CD4-positive, alpha-beta T cell treated with Interleukin-12 subunit alpha and Interleukin-12 subunit beta, for 1 hour (primary cell): ENCODE data around the gene VAPB.
A peak's percentile ranks its signal among the peaks of the same experiment; 100 is the strongest.

Source experiments
- DNase-seq: peaks from one replicate; pipeline ENCODE4 v3.0.0-alpha.2; 2020

Gene VAPB

DNA sequence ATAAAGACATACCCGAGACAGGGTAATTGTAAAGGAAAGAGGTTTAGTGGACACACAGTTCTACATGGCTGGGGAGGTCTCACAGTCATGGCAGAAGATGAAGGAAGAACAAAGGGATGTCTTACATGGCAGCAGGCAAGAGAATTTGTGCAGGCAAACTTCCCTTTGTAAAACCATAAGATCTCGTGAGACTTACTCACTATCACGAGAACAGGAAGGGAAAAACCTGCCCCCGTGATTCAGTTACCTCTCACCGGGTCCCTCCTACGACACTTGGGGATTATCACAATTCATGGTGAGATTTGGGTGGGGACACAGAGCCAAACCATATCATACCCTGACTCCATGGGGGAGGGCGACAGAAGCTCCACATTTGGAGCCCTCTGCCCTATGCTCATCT, 7.4 kb upstream of the VAPB start:
- no peak for DNase-seq

DNA sequence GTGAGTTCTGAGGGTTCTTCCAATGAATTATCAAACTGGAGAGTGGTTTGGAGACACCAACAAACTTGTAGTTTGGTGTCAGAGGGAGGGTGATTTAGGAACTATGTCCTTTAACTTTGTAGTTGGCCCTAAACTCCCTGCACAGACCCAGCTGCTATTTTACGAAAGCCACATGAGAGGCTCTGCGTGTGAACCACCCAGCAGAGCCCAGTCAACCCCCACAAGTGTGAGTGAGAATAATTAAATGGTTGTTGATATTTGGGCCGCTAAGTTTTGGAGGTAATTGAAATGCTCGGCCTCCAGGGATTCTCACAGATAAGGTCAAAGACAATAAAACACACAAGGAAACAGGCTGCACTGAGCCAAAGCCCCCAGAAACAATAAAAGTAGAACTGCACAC, 6.9 kb upstream of the VAPB start:
- DNase-seq: no peak

DNA sequence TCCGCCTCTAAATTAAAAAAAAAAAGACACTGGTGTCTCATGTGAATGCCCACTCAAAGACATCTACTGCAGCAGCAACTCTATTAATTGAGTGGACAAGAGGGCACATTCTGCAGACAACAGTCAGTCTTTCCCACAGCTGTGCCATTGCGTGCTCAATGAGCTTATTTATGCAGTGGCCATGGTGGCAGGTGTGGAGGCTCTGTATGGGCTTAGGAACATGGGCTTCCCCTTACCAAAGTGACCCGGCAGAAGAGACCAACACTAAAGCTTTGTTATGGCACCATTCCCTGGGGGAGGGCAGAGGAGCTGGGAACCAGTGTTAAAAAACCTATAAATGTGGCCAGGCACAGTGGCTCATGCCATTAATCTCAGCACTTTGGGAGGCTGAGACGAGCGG, 4.2 kb upstream of the VAPB start:
- DNase-seq: no peak

DNA sequence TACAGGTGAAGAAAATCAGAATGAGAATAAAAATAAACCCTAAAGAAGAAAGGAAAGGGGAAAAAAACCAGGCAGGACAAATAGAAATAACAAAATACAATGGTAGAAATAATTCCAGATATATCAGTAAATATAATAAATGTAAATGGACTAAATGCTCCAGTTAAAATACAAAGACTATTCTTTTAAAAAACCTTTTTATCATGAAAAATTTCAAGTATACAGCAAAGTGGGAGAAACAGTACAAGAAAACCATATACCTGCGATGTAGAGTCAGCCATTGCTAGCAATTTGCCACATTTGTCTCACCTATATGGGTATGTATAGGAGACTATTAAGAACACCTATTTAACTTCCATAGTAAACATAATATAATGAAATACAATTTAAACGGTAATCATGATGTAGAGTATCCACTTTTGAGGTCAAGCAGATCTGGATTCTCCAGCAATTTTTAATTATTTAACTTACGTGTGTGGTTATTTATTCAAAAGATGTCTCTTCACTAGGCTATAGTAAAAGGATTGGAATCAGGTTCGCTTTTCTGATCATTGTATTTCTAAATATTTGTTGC, 914 bp upstream of the VAPB start:
- no peak for DNase-seq

DNA sequence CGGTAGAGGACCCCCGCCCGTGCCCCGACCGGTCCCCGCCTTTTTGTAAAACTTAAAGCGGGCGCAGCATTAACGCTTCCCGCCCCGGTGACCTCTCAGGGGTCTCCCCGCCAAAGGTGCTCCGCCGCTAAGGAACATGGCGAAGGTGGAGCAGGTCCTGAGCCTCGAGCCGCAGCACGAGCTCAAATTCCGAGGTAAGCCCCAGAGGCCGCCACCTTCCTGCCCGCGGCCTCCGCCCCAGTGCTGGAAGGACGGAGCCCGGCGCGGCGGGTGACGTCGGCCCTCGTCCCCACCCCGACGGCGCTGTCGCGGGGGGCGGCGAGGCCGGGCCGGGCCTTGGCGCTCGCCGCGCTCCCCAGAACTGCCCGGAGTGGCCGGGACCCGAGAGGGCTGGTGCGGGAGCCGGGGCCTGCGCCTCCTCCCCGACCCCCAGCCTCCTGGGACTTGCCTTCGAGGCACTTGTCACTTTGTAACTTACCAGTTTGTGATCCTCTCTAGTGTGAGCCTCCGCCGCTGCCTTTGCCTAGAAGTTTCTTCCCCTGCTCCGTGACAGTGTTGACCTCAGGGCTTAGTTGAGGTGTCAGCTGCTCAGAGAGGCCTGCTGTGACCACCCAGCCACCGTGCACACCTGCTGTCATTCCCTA, 417 bp downstream of the VAPB start:
- no peak for DNase-seq

DNA sequence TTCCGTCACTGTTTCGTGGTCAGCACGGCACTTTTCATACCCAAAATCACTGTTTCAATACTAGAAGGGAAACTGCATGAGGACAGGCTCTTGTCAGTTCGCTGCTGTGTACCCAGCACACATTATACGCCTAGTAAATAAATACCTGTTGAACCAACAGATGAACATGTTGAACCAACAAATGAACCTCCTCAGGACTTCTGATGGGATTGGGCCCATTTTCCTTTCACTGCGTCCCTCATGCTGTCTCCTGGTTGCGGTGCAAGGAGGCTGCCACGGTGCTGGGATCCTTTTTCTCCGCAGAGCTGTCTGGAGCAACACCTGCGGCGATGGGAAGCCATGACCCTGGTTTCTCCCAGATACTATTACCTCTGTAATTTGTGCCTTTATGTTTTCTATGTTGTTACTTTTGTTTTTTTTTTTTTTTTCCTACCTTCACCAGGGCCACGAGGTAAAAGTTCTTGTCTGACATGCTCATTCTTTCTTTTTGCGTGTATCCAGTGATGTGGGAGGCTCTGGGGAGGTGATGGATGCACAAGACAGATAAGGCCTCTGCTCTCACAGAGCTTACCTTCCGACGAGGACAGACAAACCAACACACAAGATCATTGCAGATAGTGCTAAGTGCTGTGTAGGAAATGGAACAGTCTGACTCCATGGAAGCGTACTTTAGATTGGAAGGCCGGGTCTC, 1.1 kb downstream of the VAPB start:
- DNase-seq: no peak

DNA sequence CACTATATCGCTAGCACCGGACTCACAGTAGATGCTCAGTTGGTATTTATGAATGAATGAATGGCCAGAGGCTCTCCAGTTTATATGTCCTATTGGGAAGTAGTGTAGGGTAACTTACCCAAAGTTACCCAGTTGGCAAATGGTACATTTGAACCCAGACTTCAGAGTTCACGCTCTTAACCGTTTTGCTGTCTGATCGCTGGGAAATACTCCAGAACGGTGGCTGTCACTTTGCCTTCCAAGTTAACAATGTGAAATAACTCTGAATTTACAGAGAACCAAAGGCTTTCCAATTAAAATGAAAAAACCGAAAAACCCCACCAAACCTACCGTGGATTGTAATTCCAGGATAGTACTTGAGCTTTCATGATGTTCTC, 1.6 kb downstream of the VAPB start:
- DNase-seq: no peak

DNA sequence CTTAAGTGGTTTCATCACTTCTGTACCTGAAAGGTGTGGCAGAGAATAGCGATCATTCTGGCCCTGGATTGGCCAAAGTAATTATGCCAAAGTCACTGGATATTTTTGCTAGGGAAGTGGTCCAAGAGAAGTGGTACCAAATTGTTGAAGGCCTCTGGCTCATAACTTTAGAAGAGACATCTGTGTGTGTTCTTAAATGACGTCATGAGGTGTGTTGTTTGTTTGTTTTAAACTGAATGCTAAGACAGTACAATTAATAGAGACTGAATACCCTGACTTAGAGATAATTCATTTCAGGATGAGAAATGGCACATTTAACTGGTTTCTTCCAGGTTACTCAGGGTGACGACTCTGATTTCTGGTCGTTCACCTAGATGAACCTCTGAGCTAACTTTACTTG, 3.3 kb downstream of the VAPB start:
- DNase-seq: no peak

DNA sequence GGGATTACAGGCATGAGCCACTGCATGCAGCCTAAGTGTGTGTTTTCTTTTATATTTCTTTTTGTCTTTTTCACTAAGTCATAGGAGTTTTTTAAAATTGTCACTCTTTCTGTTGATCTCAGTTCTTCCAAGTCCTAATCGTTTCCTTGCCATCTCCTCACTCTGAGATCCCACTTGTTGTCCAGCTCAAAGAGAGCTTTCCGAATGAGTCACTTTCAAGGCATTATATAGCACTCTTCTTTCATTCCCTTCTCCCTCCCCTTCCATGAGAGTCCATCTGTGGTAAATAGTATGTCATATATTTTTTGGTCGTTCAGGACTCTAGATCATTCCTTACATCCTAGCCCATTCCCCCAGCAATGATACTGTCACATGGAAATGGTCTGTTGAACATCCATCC, 4.3 kb downstream of the VAPB start:
- no peak for DNase-seq

DNA sequence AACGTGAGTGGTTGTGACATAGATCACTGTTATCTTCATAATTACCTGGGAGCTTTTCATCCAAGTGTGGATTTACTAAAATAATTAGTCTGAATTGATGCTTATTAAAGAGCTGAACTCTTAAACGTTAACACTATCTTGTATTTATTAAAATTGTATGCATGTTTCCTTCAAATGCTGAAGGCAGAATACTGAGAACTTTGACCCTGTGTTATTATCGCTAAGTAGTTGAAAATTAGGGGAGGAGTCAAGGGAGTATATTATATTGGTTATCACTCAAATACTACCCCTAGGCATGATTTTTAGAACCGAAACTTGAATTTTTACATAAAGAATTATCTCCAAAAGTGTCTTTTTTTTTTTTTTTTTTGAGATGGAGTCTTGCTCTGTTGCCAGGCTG, 5.8 kb downstream of the VAPB start:
- no peak for DNase-seq

DNA sequence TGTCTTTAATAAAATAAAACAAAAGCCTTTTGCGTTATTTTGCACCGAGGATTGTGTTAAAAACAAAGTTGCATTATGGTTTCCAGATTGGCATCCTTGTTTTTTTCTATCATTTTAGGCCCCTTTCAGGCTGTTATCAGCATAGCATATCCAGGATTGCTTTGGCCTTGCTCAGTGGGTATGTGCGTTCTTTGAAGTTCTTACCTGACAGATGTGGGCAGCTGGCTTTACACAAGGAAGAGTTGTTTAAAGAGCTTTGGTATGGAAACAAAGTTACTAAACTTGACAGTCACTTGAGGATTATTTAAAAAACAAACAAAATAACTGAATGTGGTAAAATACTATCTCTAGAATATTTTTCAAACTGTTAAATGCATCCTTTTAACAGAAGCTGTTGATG, 6.6 kb downstream of the VAPB start:
- no peak for DNase-seq

DNA sequence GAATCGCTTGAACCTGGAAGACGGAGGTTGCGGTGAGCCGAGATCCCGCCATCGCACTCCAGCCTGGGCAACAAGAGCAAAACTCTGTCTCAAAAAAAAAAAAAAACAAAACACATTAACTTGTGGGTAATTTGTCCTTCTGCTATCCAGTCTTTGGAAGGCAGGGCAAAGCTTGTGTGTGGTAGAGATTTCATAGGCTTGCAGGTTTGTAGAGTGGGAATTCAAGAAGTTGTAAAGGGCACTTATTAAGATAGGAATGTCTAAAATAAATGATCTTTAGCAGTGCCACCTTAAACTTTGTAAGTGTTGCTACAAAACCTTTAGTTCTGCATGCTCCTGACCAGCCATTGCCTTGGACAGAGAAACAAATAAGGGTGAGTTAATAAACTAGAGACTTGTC, 8.4 kb downstream of the VAPB start:
- DNase-seq: no peak

DNA sequence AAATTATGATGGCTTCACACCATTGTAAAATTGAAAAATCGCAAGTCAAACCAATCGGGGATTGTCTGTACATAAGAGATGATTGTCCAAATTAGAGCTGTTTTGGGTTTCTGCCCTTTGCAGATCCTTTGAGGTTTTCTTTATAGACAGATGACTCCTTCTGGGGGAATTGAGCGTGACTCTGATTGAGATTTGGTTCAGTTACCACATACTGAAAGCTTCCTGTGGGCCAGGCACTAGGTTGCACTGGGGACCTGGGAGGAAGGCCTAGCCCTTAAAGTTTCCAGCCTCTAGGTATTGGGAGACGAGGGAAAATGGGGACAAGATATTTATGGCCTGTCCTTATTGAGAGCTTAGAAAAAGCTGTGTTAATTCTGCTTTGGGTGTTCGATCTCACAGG, 9.2 kb downstream of the VAPB start:
- DNase-seq: no peak

DNA sequence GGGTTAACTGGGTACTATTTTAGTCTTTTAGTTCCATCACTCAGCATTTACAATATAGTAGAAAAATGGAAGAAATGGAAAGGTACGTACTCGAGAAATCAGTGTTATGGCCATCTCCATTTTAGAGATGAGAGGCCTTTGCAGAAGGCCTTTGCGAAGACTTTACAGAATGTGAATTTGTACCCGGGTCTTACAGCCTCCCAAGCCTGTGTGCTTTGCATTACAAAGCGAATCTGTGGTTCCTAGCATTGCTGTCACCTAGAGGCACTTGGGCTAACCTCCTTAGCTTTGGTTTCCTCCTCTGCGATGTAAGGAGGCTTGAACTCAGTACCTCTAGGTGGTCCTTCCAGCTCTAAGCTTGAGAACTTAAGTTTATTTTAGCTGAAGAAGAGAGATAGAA, 10.9 kb downstream of the VAPB start:
- DNase-seq: no peak

DNA sequence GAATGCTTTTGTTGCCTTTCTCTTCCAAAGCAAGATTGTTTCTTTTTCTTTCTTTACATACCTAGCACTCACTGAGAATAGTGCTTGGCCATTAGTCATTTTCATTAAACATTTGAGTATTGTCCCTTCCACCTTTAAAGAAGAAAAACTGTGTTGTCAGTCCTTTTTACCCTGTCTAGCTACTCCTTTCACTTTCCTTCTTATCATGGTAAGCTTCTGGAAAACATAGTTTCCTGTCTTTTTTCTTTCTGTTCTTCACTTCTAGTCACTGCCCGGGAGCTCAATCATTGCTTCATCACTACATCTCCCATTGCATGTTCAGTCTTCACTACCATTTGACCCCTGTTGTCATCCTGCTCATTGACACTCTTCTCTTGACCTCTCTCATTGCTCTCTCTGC, 12.1 kb downstream of the VAPB start:
- DNase-seq: no peak

DNA sequence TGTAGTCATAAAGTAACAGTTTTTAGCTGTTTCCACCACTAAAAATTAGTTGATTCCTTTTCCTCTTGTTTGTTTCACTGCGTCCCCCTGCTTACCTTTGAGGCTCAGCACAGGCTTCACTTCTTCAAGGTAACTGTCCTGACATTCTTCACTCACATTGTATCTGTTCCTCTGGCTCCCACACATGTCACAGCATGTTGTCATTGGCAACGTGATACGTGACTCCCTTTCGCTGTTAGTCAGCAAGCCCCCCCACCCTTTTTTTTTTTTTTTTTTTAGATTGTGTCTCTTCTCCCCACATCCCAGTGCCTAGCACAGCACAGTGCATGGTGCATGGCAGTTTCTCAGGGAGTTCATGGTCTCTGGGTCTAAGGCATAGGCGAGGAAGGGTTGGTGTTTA, 13.3 kb downstream of the VAPB start:
- DNase-seq: no peak

DNA sequence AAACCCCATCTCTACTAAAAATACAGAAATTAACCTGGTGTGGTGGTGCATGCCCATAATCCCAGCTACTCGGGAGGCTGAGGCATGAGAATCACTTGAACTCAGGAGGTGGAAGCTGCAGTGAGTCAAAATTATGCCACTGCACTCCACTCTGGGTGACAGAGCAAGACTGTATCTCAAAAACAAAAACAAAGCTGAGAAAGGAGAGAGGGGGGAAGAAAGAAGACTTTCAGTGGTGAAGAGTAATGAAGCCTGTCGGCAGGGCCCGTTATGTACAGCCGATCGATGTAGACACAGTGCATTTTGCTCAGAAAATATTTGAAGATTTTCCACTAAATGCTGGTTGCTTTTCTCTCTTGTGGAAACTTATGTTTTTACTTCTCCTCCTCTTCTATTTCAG, 13.8 kb downstream of the VAPB start:
- no peak for DNase-seq

DNA sequence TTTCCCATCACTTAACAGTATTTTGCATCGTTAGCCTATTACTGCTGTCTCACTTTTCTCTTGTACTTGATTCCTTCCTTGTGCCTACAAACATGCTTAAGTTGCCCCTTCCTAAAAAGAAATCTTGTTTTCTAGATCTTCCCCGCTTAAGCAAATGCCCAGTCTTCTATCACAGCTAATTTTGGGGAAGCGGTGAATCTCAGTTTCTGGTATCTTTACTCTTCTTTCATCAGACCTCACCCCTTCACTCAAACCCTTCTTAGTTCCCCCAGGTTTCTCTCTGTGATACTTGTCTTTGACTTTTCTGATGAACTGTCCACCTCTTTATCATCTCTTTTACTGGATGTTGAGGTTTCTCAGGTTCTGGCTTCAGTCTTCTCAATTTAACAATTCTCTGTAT, 14.2 kb downstream of the VAPB start:
- DNase-seq: no peak

DNA sequence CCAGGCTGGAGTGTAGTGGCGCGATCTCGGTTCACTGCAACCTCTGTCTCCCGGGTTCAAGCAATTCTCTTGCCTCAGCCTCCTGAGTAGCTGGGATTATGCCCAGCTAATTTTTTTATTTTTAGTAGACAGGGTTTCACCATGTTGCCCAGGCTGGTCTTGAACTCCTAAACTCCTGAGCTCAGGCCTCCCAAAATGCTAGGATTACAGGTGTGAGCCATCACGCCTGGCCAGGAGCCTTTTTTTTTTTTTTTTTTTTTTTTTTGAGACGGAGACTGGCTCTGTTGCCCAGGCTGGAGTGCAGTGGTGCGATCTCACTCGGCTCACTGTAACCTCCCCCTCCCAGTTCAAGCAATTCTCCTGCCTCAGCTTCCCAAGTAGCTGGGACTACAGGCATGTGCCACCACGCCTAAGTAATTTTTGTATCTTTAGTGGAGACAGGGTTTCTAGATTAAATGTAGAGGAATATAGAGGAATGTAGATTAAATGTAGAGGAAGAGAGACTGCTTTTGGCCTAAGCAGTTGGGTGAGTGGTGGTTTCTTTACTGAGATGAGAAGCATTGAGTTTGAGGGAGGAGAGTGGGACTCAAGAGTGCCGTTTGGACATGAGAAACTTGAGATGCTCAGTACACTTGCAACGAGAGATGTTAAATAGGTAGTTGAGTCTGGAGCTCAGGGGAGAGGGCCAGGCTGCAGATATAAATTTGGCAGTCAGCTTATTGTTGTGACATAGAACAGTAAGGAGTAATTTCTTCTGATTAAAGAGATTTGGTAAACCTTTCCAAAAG, 16.7 kb downstream of the VAPB start:
- DNase-seq: no peak

DNA sequence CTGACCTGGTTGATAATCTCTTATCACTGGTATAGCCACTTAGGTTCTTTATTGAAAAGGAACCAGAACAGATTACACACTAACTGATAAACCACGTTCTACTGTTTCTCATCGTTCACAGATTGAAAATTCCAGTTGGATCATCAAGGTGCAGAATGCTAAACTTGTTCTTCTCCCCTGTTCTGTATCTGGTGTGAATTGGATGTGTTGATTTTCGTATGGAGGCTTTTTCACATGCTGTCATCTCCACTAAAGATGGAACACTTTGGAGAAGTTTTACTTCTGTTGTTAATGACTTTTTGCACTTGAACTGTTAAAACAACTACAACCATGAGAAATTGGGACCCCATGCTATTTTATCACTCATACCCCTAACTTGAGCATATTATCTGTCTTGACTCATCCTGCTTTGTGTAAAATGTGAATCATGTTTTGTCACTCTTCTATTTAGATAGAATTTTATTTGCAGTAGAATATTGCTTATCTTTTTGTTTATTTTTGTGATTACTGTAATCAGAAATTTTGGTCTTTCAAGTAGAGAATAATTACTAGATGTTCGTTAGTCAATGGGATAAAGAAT, 17.5 kb downstream of the VAPB start:
- no peak for DNase-seq

DNA sequence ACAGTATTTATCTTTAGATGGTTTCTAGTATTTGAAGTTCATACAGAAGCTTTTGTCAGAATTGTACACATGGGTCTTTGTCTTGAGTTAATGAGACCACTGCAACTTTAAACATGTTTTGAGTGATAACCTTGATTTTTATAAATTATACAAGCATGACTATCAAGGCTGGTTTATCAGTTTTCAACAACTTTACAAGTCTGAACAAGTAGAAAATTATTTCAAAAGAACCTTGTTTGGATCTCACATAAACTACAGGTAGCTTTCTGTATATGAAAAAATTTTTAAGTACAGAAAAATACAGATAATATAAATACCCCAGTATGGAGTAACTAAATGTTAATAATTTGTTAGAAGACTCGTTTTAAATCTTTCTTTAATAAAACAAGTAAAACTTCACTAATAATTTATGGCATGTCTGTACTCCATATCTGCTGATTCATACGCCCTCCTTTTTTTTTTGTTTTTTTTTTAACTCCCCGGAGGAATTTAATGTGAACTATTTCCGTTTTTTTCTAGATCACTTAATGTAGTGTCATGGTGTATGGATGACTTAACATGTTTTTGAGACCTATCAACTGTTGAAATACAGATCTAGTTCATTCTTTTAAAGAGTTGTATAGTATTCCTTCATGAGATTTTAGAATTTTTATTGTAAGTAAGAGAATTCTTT, 18.3 kb downstream of the VAPB start:
- DNase-seq: no peak

DNA sequence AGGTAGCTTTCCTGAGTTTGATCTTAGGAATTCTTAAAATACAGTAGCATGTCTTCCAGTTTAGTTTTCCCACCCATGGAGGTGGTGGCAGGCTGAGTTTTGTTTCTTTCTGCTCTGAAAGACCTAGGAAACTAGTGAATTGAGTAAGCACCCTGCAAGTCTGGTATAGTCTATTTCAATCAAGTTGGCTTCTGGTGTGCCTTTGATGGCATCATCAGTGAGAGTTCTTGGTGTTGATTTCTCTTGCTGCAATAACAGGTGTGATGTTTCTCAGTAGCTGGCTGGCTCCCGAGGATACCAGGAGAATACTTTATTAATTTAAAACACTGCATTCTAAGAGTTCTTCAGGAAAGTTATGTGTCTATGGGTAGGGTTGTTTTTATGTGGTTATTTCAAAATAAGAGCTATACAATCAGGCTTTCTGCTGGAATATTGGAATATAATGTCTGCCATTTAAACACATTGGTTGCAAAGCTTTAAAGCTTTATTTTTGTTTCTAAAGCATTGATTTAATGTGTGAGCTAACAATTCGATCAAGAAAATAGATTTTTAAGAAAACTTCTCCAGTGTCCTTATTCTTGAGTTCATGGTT, 19.0 kb downstream of the VAPB start:
- peak; percentile 27 for DNase-seq
